Activated CD8-positive, alpha-beta memory T cell treated with anti-CD3 and anti-CD28 coated beads for 24 hours (primary cell): ENCODE measurements around the gene SGO2.
"Not testable (repeated sequence)": the region's sequence is repeated elsewhere in the genome, so short reads cannot be mapped to it uniquely, and the experiment has no call there.

ENCODE experiments used
- DNase-seq: peaks from one replicate; pipeline ENCODE4 v3.0.0-alpha.2; 2020

SGO2 gene

DNA sequence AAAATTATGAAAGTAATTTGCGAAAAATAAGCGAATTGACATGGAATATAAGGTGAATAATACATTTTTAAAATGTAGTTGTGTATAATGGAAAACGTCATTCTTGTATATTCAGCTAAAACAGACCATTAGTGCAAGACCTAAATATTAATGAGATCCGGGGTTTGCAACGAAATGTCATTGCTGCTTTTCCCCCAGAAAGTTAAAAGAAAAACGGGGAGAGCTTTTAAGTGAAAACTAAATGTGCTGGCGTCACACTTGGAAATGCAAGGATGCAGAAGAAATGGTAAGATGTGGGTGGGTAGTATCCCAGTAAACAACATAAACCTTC is 491 bp upstream of the SGO2 start:
- DNase-seq, result no peak

DNA sequence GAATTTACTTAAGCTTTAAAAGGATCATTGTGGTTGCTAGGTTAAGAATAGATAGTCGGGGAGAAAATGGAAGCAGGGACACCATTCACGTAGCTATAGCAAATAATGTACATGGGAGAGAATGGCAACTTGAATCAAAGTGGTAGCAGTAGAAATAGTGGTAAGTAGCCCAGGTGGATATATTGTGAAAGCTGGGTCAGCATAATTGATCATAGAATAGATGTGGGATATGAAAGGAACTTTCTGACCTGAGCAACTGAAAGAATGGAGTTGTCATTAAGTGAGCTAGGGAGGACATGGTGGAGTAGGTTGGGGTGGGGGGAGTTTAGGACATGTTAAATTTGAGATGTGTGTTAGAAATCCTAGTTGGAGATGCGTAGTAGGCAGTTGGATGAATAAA is 2.2 kb downstream of the SGO2 start:
- DNase-seq, result no peak

- DNase-seq, result no peak
Measured at GRCh38 chr2:200533754-200534153, 7.7 kb downstream of the SGO2 start.

- DNase-seq, result no peak
Measured at GRCh38 chr2:200534572-200534971, 8.6 kb downstream of the SGO2 start.

GRCh38 chr2:200538139-200538538 is 12.1 kb downstream of the SGO2 start:
- DNase-seq, result no peak

DNA sequence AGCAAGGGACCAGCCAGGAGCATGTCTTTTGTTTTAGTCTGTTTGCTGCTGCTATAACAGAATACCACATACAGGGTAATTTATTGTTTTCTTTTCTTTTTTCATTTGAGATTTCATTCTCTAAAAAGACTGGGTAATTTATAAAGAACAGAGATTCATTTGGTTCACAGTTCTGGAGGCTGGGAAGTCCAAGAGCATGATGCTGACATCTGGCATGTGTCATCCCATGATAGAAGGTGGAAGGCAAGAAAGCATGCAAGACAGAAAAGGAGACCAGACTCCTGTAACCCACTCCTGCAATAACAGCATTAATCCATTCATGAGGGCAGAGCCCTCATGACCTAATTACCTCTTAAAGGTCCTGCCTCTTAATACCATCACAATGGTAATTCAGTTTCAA is 14.8 kb downstream of the SGO2 start:
- no peak for DNase-seq

DNA sequence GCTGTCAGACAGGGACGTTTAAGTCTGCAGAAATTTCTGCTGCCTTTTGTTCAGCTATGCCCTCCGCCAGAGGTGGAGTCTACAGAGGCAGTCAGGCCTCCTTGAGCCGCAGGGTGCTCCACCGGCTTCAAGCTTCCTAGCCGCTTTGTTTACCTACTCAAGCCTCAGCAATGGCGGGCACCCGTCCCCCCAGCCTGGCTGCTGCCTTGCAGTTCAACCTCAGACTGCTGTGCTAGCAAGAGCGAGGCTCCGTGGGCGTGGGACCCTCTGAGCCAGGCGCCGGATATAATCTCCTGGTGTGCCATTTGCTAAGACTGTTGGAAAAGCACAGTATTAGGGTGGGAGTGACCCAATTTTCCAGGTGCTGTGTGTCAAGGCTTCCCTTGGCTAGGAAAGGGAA is 40.6 kb downstream of the SGO2 start:
- not testable (repeated sequence) for DNase-seq

GRCh38 chr2:200567932-200568331 is 41.9 kb downstream of the SGO2 start:
- DNase-seq, result no peak

DNA sequence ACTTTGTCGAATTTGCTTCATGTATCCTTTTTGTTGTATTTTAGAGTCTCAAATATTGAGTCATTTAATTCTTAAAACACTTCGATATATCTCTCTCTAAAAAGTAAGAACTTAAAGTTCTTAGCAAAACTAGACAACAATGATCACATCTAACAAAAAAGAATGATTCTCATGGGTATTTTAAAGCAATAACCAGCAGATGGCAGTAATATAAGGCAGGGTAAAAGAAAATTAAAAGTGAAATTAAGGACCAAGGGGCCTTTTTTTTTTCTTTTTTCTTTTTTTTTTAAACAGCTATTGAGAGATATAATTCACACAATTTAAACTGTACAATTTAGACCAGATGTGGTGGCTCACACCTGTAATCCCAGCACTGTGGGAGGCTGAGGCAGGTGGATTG is 50.0 kb downstream of the SGO2 start:
- no peak for DNase-seq

DNA sequence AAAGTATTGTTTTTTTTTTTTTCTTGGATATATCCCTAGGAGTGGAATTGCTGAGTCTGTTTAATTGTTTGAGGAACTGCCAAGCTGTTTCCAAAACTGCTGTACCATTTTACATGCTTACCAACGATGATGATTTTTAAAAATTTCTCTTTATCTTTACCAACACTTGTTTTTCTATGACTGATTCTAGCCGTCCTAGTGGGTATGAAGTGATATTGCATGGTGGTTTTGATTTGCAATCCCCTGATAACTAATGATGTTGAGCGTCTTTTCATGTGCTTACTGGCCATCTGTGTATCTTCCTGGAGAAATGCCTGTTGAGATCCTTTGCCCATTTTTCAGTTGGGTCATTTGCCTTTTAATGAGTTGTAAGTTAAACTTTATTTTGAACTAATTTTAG is 51.0 kb downstream of the SGO2 start:
- no peak for DNase-seq

- DNase-seq, result no peak
Measured at GRCh38 chr2:200578778-200579177, 52.8 kb downstream of the SGO2 start.

- DNase-seq, result no peak
Measured at GRCh38 chr2:200584639-200585038, 58.6 kb downstream of the SGO2 start.

DNA sequence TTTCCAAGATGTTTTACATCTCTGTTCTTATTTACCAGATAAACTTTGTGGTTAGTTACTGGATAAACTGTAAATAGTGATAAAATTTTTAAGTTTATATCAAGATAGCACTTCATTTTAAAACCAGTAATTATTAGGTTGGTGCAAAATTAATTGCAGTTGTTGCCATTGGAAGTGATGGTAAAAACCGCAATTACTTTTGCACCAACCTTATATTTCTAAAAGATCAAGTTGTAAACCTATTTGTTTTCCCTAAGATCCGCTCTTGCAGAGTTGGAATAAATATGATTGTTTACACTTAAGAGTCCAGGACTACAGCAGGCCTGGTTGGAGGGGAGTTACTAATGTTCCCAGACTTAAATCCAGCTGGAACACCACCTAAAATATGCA is 59.3 kb downstream of the SGO2 start:
- DNase-seq, result no peak

- peak; percentile 65 for DNase-seq
Measured at GRCh38 chr2:200585730-200586643, 60.0 kb downstream of the SGO2 start, which contains the start of gene AOX1. Gene AOX1, plus strand, starts transcription at chr2:200586014. Its CDS starts 95 bp downstream, at chr2:200586109.

DNA sequence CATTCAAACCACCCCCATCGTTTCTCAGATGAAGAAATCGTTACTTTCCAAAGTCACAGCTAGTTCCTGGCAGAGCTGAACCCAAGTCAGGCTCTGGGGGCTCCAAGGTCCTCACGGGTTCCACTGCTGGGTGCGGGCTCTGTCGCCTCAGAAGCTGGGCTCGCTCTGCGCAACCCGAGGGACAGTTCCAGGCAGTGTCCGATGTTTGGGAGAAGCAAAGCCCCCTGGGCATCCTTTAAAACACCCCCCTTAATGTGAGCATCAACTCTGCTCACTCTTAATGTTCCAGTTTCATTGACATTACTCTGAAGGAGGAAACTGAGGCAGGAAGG is 60.6 kb downstream of the SGO2 start:
- no peak for DNase-seq

DNA sequence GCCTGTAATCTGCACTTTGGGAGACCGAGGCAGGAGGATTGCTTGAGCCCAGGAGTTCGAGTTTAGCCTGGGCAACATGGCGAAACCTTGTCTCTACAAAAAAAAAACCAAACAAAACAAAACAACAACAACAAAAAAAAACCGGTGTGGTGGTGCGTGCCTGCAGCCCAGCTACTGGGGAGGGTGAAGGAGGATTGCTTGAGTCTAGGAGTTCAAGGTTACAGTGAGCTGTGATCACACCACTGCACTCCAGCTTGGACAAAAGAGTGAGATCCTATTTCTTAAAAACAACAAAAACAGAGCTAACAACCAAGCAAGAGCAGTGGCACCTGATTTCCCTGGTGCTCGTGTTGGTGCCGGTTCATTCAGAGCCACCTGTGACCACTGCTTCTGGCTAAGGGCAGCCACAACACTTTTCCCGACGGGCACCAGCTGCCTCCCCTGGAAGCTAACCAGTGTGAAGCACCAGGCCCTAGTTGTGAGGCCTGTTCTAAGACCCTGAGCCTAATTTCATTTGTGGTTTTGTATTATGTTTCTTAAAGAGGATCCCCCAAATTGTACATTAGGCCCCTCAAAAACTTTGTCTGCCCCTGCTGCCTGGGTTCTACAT is 61.1 kb downstream of the SGO2 start:
- no peak for DNase-seq

DNA sequence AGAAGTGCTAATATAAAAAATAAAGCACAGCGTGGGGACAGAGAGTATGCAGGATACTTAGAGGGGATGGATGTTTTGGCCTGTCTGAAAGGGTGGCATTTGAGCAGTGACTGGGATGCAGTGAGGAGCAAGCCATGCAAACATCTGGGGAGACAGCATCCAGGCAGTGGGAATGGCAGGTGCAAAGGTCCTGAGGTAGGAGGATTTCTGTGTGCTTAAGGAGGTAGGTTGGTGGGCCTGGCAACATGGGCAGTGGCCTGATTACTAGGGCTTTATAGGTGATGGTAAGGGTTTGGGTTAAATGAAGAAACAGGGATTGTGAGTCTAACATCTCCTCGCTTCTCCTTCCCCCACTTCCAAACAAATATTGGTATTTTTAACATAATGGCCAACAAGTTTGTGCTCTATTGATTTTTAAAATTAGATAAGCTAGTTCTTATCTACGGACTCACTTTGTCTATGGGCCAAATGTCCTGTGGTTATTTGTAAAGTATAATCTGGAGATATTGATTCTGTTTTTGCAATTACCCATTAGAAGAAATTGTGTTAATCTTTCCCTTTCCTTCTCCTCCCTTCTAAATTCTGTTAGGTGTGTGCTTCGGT is 62.2 kb downstream of the SGO2 start:
- no peak for DNase-seq

DNA sequence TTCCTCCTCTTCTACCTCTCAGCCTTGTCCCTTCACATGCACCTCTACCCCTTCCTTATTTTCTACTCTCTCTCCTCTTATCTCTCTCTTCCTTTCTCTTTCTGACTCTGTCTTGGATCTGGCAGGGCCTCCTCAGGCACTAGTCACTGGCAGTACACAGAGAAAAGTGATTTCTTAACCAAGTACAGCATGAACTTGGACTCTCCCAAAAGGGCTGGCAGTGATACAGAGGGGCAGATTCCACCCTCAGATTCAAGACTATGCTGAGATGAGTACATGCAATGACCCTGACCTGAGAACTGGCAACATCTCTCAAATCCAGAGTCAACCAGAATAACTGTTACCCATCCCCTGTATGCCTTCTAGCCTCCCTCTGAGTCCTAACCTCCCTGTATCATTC is 64.1 kb downstream of the SGO2 start:
- no peak for DNase-seq

GRCh38 chr2:200591308-200591707 is 65.3 kb downstream of the SGO2 start:
- DNase-seq, result no peak

DNA sequence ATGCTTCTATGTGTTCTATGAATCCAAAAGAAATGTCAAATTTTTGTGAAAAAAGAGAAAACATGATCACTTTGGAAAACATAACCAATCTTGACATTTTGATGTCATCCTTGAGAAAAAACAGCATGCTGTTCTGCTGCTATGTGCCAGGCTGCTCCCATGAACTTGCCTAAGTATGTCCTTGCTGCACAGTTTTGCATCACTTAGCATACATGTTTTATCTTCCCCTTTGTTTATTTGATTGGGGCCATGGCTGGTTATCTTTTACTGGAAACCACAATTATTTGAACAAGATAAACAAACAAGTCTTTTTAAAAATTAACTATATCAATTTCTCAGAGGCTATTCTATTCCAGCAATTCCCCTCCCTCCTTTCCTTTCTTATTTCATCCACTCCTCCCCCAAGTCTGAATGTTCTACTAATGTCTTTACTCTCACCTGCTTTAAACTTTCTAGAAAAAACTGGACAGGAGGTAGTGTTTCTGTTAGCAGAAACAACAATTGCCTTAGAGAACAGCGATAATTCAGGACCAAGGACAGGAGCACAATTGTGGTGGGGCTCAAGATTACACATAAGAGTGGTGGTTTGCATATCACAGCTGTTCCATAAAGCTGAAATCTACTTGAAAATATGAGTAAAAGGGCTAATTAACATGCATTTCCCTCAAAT is 66.5 kb downstream of the SGO2 start:
- DNase-seq, result no peak

- no peak for DNase-seq
Measured at GRCh38 chr2:200593905-200594304, 67.9 kb downstream of the SGO2 start.

DNA sequence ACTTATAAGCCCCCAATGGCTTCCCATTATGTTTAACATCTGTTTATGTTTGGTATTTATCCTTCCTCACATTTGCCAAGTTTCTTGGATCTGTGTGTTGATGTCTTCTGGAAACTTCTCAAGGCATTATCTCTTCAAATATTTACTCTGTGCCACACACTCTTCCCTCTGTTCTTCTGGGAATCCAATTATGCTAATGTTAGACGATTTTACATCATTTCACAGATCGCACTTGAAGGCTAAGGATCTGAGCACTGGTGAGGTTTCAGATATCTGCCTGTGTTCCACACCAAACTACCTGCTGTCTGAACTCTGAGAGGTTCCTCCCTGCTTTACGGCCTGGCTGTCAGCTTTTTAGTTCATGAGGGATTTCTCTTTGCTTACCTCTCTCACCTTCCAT is 69.9 kb downstream of the SGO2 start:
- DNase-seq, result no peak

DNA sequence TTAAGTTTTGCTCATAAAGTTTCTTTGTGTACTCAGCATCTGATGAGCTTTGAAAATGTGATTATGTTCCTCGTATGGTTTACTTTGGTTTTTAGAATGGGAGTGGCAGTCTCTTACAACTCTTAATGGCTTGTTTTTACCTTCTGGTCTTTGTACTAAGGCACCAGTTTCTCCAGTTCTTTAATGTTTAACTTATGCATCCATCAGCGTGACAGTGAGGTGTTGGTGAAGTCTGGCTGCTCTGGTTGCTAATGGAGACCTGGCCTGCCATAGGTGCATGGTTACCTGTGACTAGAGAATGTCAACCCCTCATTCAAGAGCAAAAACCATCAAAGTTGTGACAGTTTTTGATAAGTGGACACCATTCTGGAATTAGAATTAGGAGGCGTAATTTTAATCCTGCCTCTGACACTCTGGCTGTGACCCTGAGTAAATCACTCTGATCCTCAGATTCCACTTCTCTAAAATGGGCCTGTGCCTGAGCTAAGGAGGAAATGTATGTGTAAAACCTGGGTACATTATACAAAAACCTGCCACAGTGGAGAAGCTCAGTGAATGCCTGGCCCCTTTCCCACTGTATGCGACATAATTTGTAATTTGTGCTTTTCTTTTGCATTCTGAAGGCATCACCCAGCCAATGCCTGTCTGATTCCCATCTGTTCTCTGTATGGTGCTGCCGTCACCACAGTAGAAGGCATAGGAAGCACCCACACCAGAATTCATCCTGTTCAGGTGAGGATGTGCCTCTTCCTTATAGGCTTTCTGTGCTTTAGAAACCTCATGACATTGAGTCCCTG is 71.0 kb downstream of the SGO2 start:
- DNase-seq, result no peak
